HEK293 (cell line): Measurements from ENCODE around the gene ANKRD30A.

Source experiments
- CTCF ChIA-PET: fragments of 350-600 bp; formaldehyde crosslinking; extraction: SDS; loops from one replicate; lab custom pipeline; 2021; ENCODE audit warnings: antibody characterized with exemption; lab: Yijun Ruan, JAX
- POLR2A ChIA-PET: fragments of 300-600 bp; formaldehyde crosslinking; extraction: SDS; loops from one replicate; lab custom pipeline; 2020; ENCODE audit warnings: antibody characterized with exemption, inconsistent platforms; lab: Yijun Ruan, JAX
- H3K27ac ChIP-seq: fragments of 200-500 bp; sonication (Bioruptor generic); 2 replicates; pipeline ENCODE4 v1.5.1; 2014; ENCODE audit warnings: low read depth, low read length, control low read depth, inconsistent platforms; ENCODE audit errors: extremely low read depth
- H3K36me3 ChIP-seq, 2 experiments: fragments of 200-500 bp in 1 of 2; sonication (Bioruptor generic) in 1 of 2; 1 replicate in 1 of 2; 2 replicates in 1 of 2; pipeline ENCODE4 v1.5.1; 2014 to 2017; ENCODE audit warnings: inconsistent platforms in 2 of 2, low read length in 2 of 2; ENCODE audit not compliant: control insufficient read depth in 2 of 2, insufficient read depth in 1 of 2
- H3K4me1 ChIP-seq: fragments of 200-500 bp; sonication (Bioruptor generic); 2 replicates; pipeline ENCODE4 v1.5.1; 2014; ENCODE audit warnings: mild to moderate bottlenecking, low read length, inconsistent platforms; ENCODE audit not compliant: control insufficient read depth, insufficient read depth
- H3K4me3 ChIP-seq: 2 replicates; pipeline ENCODE4 v1.5.1; 2011; ENCODE audit warnings: low read depth, mild to moderate bottlenecking, control low read depth, low read length, moderate library complexity
- H3K9me3 ChIP-seq: fragments of 200-500 bp; sonication (Bioruptor generic); 2 replicates; pipeline ENCODE4 v1.5.1; 2014; ENCODE audit warnings: low read depth, low read length, inconsistent platforms; ENCODE audit not compliant: control insufficient read depth, insufficient read depth
- BCL11A ChIP-seq: fragments of 450-650 bp; formaldehyde crosslinking; IDR thresholded peaks from 2 replicates; pipeline ENCODE4 v1.5.1; 2016; ENCODE audit warnings: low read depth, missing biosample characterization, missing genetic modification characterization
- GFI1B ChIP-seq: fragments of 450-650 bp; formaldehyde crosslinking; IDR thresholded peaks from 2 replicates; pipeline ENCODE4 v1.5.1; 2016; ENCODE audit warnings: missing biosample characterization, missing genetic modification characterization
- HOXD13 ChIP-seq: sonication (generic); formaldehyde crosslinking; IDR thresholded peaks from 2 replicates; pipeline ENCODE4 v1.8.0; 2022; ENCODE audit warnings: missing genetic modification reagents, borderline replicate concordance
- OSR2 ChIP-seq: fragments of 450-650 bp; formaldehyde crosslinking; IDR thresholded peaks from 2 replicates; pipeline ENCODE4 v1.5.1; 2016; ENCODE audit warnings: missing biosample characterization, missing genetic modification characterization
- PRDM1 ChIP-seq: fragments of 450-650 bp; formaldehyde crosslinking; IDR thresholded peaks from 2 replicates; pipeline ENCODE4; 2016; ENCODE audit warnings: missing biosample characterization, missing genetic modification characterization
- ZNF121 ChIP-seq: fragments of 450-650 bp; formaldehyde crosslinking; IDR thresholded peaks from 2 replicates; pipeline ENCODE4 v1.5.1; 2016; ENCODE audit warnings: missing biosample characterization, missing genetic modification characterization
- ZNF221 ChIP-seq: fragments of 450-650 bp; formaldehyde crosslinking; IDR thresholded peaks from 2 replicates; pipeline ENCODE4 v1.5.1; 2017; ENCODE audit warnings: missing biosample characterization, missing genetic modification characterization, borderline replicate concordance
- ZNF239 ChIP-seq: fragments of 450-650 bp; formaldehyde crosslinking; IDR thresholded peaks from 2 replicates; pipeline ENCODE4 v1.5.1; 2016; ENCODE audit warnings: missing biosample characterization, missing genetic modification characterization
- ZNF248 ChIP-seq: fragments of 450-650 bp; formaldehyde crosslinking; IDR thresholded peaks from 2 replicates; pipeline ENCODE4 v1.5.1; 2017; ENCODE audit warnings: missing biosample characterization, missing genetic modification characterization
- ZNF274 ChIP-seq, 2 experiments: fragments of 200-500 bp in 1 of 2; fragments of 450-650 bp in 1 of 2; sonication (Bioruptor generic) in 1 of 2; formaldehyde crosslinking in 1 of 2; IDR thresholded peaks; 2 replicates each; pipeline versions ENCODE4 v1.5.1 to v1.6.1; 2014 to 2016; ENCODE audit warnings: borderline replicate concordance in 1 of 2, inconsistent platforms in 1 of 2, low read length in 1 of 2, missing biosample characterization in 1 of 2, missing genetic modification characterization in 1 of 2
- ZNF292 ChIP-seq: fragments of 450-650 bp; formaldehyde crosslinking; IDR thresholded peaks from 2 replicates; pipeline ENCODE4 v1.5.1; 2016; ENCODE audit warnings: low read depth, missing biosample characterization, missing genetic modification characterization, borderline replicate concordance
- ZNF423 ChIP-seq: fragments of 450-650 bp; formaldehyde crosslinking; IDR thresholded peaks from 2 replicates; pipeline ENCODE4 v1.5.1; 2016; ENCODE audit warnings: missing biosample characterization, missing genetic modification characterization
- ZNF624 ChIP-seq: fragments of 450-650 bp; formaldehyde crosslinking; IDR thresholded peaks from 2 replicates; pipeline ENCODE4 v1.5.1; 2017; ENCODE audit warnings: missing biosample characterization, missing genetic modification characterization
- ZNF677 ChIP-seq: fragments of 450-650 bp; IDR thresholded peaks from 2 replicates; pipeline ENCODE4 v1.5.0; 2018; ENCODE audit warnings: missing biosample characterization, mild to moderate bottlenecking, missing genetic modification characterization, moderate library complexity
- ZNF791 ChIP-seq: fragments of 450-650 bp; formaldehyde crosslinking; IDR thresholded peaks from 2 replicates; pipeline ENCODE4 v1.5.1; 2016; ENCODE audit warnings: missing biosample characterization, missing genetic modification characterization
- TF ChIP-seq, protein P1 (sequence below): fragments of 450-650 bp; formaldehyde crosslinking; IDR thresholded peaks from 2 replicates; pipeline ENCODE4 v1.5.1; 2017; ENCODE audit warnings: missing biosample characterization, mild to moderate bottlenecking, missing genetic modification characterization, moderate library complexity
- TF ChIP-seq, protein P2 (sequence below): fragments of 450-650 bp; formaldehyde crosslinking; IDR thresholded peaks from 2 replicates; pipeline ENCODE4 v1.5.1; 2016; ENCODE audit warnings: missing biosample characterization, missing genetic modification characterization
- TF ChIP-seq, protein P3 (sequence below): fragments of 450-650 bp; formaldehyde crosslinking; IDR thresholded peaks from 2 replicates; pipeline ENCODE4 v1.5.1; 2017; ENCODE audit warnings: missing biosample characterization, missing genetic modification characterization
- TF ChIP-seq, protein P4 (sequence below): fragments of 450-650 bp; formaldehyde crosslinking; IDR thresholded peaks from 2 replicates; pipeline ENCODE4 v1.5.1; 2016; ENCODE audit warnings: missing biosample characterization, missing genetic modification characterization
- TF ChIP-seq, protein P5 (sequence below): fragments of 450-650 bp; formaldehyde crosslinking; IDR thresholded peaks from 2 replicates; pipeline ENCODE4 v1.5.1; 2017; ENCODE audit warnings: missing biosample characterization, missing genetic modification characterization
- TF ChIP-seq, protein P6 (sequence below): fragments of 450-650 bp; formaldehyde crosslinking; IDR thresholded peaks from 2 replicates; pipeline ENCODE4; 2016; ENCODE audit warnings: missing biosample characterization, missing genetic modification characterization

Gene ANKRD30A

DNA sequence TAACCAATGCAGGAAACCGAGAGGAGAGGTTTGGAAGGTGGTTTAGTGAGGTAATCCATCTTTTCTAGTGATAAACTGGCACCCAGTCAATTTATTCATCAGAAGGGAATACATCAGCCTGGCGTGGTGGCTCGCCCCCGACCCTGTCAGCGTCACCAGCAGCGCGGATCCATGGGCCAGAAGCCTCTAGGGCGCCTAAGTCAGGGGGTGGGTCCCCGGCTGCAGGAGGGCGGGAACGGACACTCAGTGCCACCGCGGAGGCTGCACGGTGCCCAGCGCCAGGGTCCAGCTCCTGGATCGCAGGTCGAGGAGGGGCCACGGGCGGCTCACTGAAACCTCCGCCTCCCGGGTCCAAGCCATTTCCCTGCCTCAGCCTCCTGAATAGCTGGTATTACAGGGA, 866 bp upstream of the ANKRD30A start (continued):
- TF ChIP-seq, protein P1, sequence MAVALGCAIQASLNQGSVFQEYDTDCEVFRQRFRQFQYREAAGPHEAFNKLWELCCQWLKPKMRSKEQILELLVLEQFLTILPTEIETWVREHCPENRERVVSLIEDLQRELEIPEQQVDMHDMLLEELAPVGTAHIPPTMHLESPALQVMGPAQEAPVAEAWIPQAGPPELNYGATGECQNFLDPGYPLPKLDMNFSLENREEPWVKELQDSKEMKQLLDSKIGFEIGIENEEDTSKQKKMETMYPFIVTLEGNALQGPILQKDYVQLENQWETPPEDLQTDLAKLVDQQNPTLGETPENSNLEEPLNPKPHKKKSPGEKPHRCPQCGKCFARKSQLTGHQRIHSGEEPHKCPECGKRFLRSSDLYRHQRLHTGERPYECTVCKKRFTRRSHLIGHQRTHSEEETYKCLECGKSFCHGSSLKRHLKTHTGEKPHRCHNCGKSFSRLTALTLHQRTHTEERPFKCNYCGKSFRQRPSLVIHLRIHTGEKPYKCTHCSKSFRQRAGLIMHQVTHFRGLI (tag by site-specific recombination): no peak

DNA sequence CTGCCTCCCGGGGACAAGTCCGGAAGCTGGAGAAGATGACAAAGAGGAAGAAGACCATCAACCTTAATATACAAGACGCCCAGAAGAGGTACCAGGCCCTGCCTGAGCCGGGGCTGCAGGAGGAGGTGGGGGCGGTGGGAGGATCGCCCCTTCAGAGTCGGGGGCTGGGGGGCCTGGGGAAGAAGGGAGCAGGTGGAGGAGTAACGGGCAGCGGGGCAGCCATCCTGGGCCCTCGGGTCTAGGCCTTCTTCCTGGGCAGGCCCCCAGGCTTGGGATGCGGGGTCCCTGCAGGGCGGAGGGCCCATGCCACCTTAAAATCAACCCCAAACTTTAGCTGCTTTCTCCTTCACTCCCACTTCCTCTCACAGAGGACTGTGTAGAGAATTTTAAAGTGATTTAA, 523 bp downstream of the ANKRD30A start:
- Histone ChIP-seq H3K4me1 (no peaks in the 10 kb centered on the region), H3K36me3 (no peaks in the 10 kb centered on the region), H3K4me3 (no peak overlapping the region), H3K9me3 (no peaks in the 10 kb centered on the region), H3K27ac (no peak overlapping the region)
- ChIA-PET POLR2A (no interaction called here), CTCF (no interaction called here)
- TF ChIP-seq ZNF274 (IDR thresholded peaks at IDR 0.05; ENCODE audit: low read length) (no peak), ZNF274 (tag by site-specific recombination; IDR thresholded peaks at IDR 0.05; ENCODE audit: borderline replicate concordance) (no peak), ZNF423 (tag by site-specific recombination) (no peak), ZNF248 (tag by site-specific recombination) (no peak), OSR2 (tag by site-specific recombination) (no peak), ZNF121 (no peak), HOXD13 (CRISPR knock-in tag) (no peak), ZNF791 (tag by site-specific recombination) (no peak), ZNF624 (tag by site-specific recombination) (no peak), ZNF239 (tag by site-specific recombination) (no peak), PRDM1 (tag by site-specific recombination) (no peak), ZNF221 (tag by site-specific recombination) (no peak), BCL11A (tag by site-specific recombination) (no peak), ZNF677 (tag by site-specific recombination) (no peak), ZNF292 (no peak), GFI1B (tag by site-specific recombination) (no peak)
- TF ChIP-seq, protein P2, sequence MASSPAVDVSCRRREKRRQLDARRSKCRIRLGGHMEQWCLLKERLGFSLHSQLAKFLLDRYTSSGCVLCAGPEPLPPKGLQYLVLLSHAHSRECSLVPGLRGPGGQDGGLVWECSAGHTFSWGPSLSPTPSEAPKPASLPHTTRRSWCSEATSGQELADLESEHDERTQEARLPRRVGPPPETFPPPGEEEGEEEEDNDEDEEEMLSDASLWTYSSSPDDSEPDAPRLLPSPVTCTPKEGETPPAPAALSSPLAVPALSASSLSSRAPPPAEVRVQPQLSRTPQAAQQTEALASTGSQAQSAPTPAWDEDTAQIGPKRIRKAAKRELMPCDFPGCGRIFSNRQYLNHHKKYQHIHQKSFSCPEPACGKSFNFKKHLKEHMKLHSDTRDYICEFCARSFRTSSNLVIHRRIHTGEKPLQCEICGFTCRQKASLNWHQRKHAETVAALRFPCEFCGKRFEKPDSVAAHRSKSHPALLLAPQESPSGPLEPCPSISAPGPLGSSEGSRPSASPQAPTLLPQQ (tag by site-specific recombination): no peak
- TF ChIP-seq, protein P3, sequence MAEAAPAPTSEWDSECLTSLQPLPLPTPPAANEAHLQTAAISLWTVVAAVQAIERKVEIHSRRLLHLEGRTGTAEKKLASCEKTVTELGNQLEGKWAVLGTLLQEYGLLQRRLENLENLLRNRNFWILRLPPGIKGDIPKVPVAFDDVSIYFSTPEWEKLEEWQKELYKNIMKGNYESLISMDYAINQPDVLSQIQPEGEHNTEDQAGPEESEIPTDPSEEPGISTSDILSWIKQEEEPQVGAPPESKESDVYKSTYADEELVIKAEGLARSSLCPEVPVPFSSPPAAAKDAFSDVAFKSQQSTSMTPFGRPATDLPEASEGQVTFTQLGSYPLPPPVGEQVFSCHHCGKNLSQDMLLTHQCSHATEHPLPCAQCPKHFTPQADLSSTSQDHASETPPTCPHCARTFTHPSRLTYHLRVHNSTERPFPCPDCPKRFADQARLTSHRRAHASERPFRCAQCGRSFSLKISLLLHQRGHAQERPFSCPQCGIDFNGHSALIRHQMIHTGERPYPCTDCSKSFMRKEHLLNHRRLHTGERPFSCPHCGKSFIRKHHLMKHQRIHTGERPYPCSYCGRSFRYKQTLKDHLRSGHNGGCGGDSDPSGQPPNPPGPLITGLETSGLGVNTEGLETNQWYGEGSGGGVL (tag by site-specific recombination): no peak
- TF ChIP-seq, protein P4, sequence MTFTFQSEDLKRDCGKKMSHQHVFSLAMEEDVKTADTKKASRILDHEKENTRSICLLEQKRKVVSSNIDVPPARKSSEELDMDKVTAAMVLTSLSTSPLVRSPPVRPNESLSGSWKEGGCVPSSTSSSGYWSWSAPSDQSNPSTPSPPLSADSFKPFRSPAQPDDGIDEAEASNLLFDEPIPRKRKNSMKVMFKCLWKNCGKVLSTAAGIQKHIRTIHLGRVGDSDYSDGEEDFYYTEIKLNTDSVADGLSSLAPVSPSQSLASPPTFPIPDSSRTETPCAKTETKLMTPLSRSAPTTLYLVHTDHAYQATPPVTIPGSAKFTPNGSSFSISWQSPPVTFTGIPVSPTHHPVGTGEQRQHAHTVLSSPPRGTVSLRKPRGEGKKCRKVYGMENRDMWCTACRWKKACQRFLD: no peak
- TF ChIP-seq, protein P5, sequence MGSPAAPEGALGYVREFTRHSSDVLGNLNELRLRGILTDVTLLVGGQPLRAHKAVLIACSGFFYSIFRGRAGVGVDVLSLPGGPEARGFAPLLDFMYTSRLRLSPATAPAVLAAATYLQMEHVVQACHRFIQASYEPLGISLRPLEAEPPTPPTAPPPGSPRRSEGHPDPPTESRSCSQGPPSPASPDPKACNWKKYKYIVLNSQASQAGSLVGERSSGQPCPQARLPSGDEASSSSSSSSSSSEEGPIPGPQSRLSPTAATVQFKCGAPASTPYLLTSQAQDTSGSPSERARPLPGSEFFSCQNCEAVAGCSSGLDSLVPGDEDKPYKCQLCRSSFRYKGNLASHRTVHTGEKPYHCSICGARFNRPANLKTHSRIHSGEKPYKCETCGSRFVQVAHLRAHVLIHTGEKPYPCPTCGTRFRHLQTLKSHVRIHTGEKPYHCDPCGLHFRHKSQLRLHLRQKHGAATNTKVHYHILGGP (tag by site-specific recombination): no peak
- TF ChIP-seq, protein P6, sequence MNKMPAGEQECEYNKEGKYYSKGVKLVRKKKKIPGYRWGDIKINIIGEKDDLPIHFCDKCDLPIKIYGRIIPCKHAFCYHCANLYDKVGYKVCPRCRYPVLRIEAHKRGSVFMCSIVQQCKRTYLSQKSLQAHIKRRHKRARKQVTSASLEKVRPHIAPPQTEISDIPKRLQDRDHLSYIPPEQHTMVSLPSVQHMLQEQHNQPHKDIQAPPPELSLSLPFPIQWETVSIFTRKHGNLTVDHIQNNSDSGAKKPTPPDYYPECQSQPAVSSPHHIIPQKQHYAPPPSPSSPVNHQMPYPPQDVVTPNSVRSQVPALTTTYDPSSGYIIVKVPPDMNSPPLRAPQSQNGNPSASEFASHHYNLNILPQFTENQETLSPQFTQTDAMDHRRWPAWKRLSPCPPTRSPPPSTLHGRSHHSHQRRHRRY (tag by site-specific recombination): no peak
